Measurements from ENCODE around the gene LGALS4. TPM values are rescaled to one million over a fixed set of nuclear protein-coding genes. Genes with fewer than 3 reads are reported as not detected.

LGALS4 gene
- total and polyA plus RNA-seq, 2 experiments from 2014 or later = 0.87 TPM; not detected in 1

- H2AFZ ChIP-seq = peak overlapping the region; percentile 90; the same call in 1 of the 2 replicates
- no peaks in the 10 kb centered on the region for H3K36me3 ChIP-seq (ENCODE audit: insufficient read depth)
- Mint-ChIP-seq H3K4me3 (peak overlapping the region; percentile 39), H3K27ac (no peak overlapping the region), H3K27me3 (ENCODE audit: insufficient read depth, low read depth, poor library complexity) (no peaks in the 10 kb centered on the region), H3K9me3 (no peaks in the 10 kb centered on the region; the same call in 2 of the 3 replicates), H3K4me1 (peaks cover 4% of the 10 kb centered on the region; the same call in 2 of the 3 replicates), H3K36me3 (ENCODE audit: low read depth) (no peaks in the 10 kb centered on the region; the same call in 2 of the 3 replicates)
- no peaks in the 10 kb centered on the region for H4K20me1 ChIP-seq (replicated peaks; ENCODE audit: insufficient read depth)
- H3K4me3 ChIP-seq = peak overlapping the region; percentile 49
- H3K4me1 ChIP-seq (ENCODE audit: insufficient read depth) = no peaks in the 10 kb centered on the region
- 0 out of 2 replicates have a peak, but pooled peaks cover 4% of the 10 kb centered on the region for H3K27me3 ChIP-seq (ENCODE audit: insufficient read depth)
- peak; percentile 79 for DNase-seq (ENCODE audit: low spot score)
- no peaks in the 10 kb centered on the region for H3K9me2 ChIP-seq (ENCODE audit: insufficient read depth)
- no peaks in the 10 kb centered on the region for H3K79me2 ChIP-seq (replicated peaks; ENCODE audit: insufficient read depth)
- peaks cover 4% of the 10 kb centered on the region; the same call in 1 of the 2 replicates for H3F3A ChIP-seq (replicated peaks; ENCODE audit: low read depth)
- TF ChIP-seq CTCF (conservative IDR thresholded peaks at IDR 0.05; ENCODE audit: low read depth in 2 of 2) = peak; percentile 52 to 77
- no peak for TF ChIP-seq JUNB (IDR thresholded peaks at IDR 0.05; ENCODE audit: unreplicated experiment)
- no peak for TF ChIP-seq ZNF331 (CRISPR knock-in tag; IDR thresholded peaks at IDR 0.05; ENCODE audit: low read depth)
- TF ChIP-seq EZH2phosphoT487 (IDR thresholded peaks at IDR 0.05; ENCODE audit: unreplicated experiment) = no peak
- no peak for TF ChIP-seq ZNF114 (CRISPR knock-in tag; IDR thresholded peaks at IDR 0.05)
- no peak for TF ChIP-seq ETS1 (IDR thresholded peaks at IDR 0.05)
- TF ChIP-seq POLR2AphosphoS5 (IDR thresholded peaks at IDR 0.05; ENCODE audit: low read depth) = peak; percentile 53; the same call in 1 of the 2 replicates
- TF ChIP-seq EZH2 (IDR thresholded peaks at IDR 0.05; ENCODE audit: low read depth, unreplicated experiment) = no peak
- no peak for TF ChIP-seq STAT1 (IDR thresholded peaks at IDR 0.05; ENCODE audit: unreplicated experiment)
- no peak for TF ChIP-seq NANOG (IDR thresholded peaks at IDR 0.05; ENCODE audit: borderline replicate concordance)
- H3K27ac ChIP-seq (ENCODE audit: low read depth) = no peak overlapping the region
- ATAC-seq = peak; percentile 81
- peak overlapping the region; percentile 54 for H3K4me2 ChIP-seq
Measured at GRCh38 chr19:38769635-38770211, 43.0 kb downstream of the LGALS4 start.

GRCh38 chr19:38766276-38767047, 46.3 kb downstream of the LGALS4 start:
- no peak overlapping the region for H3K27ac ChIP-seq (ENCODE audit: low read depth)
- H3K79me2 ChIP-seq (replicated peaks; ENCODE audit: insufficient read depth) = no peaks in the 10 kb centered on the region
- no peak overlapping the region; the same call in 2 of the 3 replicates for H3K4me3 Mint-ChIP-seq
- 0 out of 2 replicates have a peak, but pooled peaks cover 4% of the 10 kb centered on the region for H3K27me3 ChIP-seq (ENCODE audit: insufficient read depth)
- no peaks in the 10 kb centered on the region for H3K4me1 ChIP-seq (ENCODE audit: insufficient read depth)
- no peaks in the 10 kb centered on the region for H4K20me1 ChIP-seq (replicated peaks; ENCODE audit: insufficient read depth)
- H3K9me2 ChIP-seq (ENCODE audit: insufficient read depth) = no peaks in the 10 kb centered on the region
- H3K36me3 ChIP-seq (ENCODE audit: insufficient read depth) = no peaks in the 10 kb centered on the region
- peaks cover 4% of the 10 kb centered on the region; the same call in 2 of the 3 replicates for H3K4me1 Mint-ChIP-seq
- H2AFZ ChIP-seq = no peak overlapping the region
- H3K36me3 Mint-ChIP-seq (ENCODE audit: low read depth) = no peaks in the 10 kb centered on the region; the same call in 2 of the 3 replicates
- no peak for DNase-seq (ENCODE audit: low spot score)
- no peak overlapping the region for H3K4me2 ChIP-seq
- H3F3A ChIP-seq (replicated peaks; ENCODE audit: low read depth) = peaks cover 4% of the 10 kb centered on the region; the same call in 1 of the 2 replicates
- H3K27me3 Mint-ChIP-seq (ENCODE audit: insufficient read depth, low read depth, poor library complexity) = peaks cover 3% of the 10 kb centered on the region
- no peaks in the 10 kb centered on the region for H3K9me3 Mint-ChIP-seq
- no peak overlapping the region for H3K4me3 ChIP-seq
- H3K27ac Mint-ChIP-seq = no peak overlapping the region
- no peak for ATAC-seq
- no peak for TF ChIP-seq JUNB (IDR thresholded peaks at IDR 0.05; ENCODE audit: unreplicated experiment)
- no peak for TF ChIP-seq NANOG (IDR thresholded peaks at IDR 0.05; ENCODE audit: borderline replicate concordance)
- no peak for TF ChIP-seq EZH2phosphoT487 (IDR thresholded peaks at IDR 0.05; ENCODE audit: unreplicated experiment)
- TF ChIP-seq POLR2AphosphoS5 (IDR thresholded peaks at IDR 0.05; ENCODE audit: low read depth) = no peak
- no peak for TF ChIP-seq ETS1 (IDR thresholded peaks at IDR 0.05)
- TF ChIP-seq CTCF (conservative IDR thresholded peaks at IDR 0.05; ENCODE audit: low read depth in 2 of 2) = no peak
- no peak for TF ChIP-seq STAT1 (IDR thresholded peaks at IDR 0.05; ENCODE audit: unreplicated experiment)

Measured in GM23338 (cell line).